OCI-LY3 (cell line): Measurements from ENCODE around the gene NOL11.

Source experiments
- CTCF ChIP-seq: fragments of 200-600, 300-600 bp; sonication (generic); IDR thresholded peaks from 2 replicates; pipeline ENCODE4 v1.5.1; 2014; ENCODE audit warnings: antibody characterized with exemption, low read length, low read depth
- EZH2phosphoT487 ChIP-seq: fragments of 200-600 bp; shearing (Covaris generic); IDR thresholded peaks from 2 replicates; pipeline ENCODE4 v1.6.1; 2018; ENCODE audit warnings: antibody characterized with exemption, mixed run types, low read depth

GRCh38 chr17:67685351-67685750 lies 32.4 kb upstream of the NOL11 start:
- TF ChIP-seq CTCF = no peak
- no peak for TF ChIP-seq EZH2phosphoT487
